Body of pancreas (tissue), 4 donors: ENCODE measurements around the gene CEP192.

Source experiments
- CTCF ChIP-seq, 7 experiments: fragments of 450-650 bp in 4 of 7; fragments of 200-600 bp in 3 of 7; sonication (generic) in 3 of 7; IDR thresholded peaks; one replicate each; pipeline ENCODE4 v1.5.1; 2016 to 2019; ENCODE audit warnings: antibody characterized with exemption in 7 of 7
- POLR2A ChIP-seq, 3 donors: fragments of 450-650 bp; IDR thresholded peaks; one replicate each; pipeline ENCODE4 v1.6.1; 2016; ENCODE audit warnings: antibody characterized with exemption in 3 of 3, mild to moderate bottlenecking in 2 of 3

- TF ChIP-seq CTCF (IDR thresholded peaks at IDR 0.05) (no peak), POLR2A (IDR thresholded peaks at IDR 0.05) (no peak)
Observed at GRCh38 chr18:13105059-13105458, 113.9 kb downstream of the CEP192 start.
